SK-N-MC (cell line): ENCODE data around the gene TEAD1.

Experiments used
- EZH2 ChIP-seq: fragments of 200-600 bp; sonication (generic); IDR thresholded peaks from one replicate; pipeline ENCODE4 v1.6.1; 2017; ENCODE audit warnings: antibody characterized with exemption
- POLR2AphosphoS5 ChIP-seq: IDR thresholded peaks from 2 replicates; pipeline ENCODE4 v1.6.1; 2012; ENCODE audit warnings: mild to moderate bottlenecking, low read depth, low read length, borderline replicate concordance

GRCh38 chr11:12906501-12906900, 232.3 kb downstream of the TEAD1 start:
- TF ChIP-seq EZH2 = no peak
- no peak for TF ChIP-seq POLR2AphosphoS5
